ENCODE measurements around the gene DLGAP4.

Gene DLGAP4

DNA sequence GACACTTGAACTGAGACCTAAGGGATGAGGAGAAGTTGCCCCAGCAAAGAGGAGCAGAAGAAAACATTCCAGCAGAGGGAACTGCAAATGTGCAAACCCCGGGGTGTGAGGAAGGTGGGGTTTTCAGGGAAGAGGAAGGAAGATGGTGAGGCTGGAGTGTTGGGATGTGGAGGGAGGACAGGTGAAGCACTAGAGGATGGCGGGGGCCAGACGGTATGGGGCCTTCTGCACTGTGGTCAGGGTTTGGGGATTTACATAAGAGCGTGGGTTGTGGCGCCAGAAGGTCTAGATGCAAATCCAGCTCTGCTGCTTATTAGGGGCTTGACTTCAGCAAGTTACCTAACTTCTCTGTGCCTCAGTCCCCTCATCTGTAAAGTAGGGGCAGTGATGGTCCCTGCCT lies 16.0 kb downstream of the DLGAP4 start:
- TF ChIP-seq, protein P1, sequence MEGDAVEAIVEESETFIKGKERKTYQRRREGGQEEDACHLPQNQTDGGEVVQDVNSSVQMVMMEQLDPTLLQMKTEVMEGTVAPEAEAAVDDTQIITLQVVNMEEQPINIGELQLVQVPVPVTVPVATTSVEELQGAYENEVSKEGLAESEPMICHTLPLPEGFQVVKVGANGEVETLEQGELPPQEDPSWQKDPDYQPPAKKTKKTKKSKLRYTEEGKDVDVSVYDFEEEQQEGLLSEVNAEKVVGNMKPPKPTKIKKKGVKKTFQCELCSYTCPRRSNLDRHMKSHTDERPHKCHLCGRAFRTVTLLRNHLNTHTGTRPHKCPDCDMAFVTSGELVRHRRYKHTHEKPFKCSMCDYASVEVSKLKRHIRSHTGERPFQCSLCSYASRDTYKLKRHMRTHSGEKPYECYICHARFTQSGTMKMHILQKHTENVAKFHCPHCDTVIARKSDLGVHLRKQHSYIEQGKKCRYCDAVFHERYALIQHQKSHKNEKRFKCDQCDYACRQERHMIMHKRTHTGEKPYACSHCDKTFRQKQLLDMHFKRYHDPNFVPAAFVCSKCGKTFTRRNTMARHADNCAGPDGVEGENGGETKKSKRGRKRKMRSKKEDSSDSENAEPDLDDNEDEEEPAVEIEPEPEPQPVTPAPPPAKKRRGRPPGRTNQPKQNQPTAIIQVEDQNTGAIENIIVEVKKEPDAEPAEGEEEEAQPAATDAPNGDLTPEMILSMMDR (IDR thresholded peaks at IDR 0.05; ENCODE audit: low read depth, low read length), result no peak
- H3K4me3 ChIP-seq (ENCODE audit: low read depth, low read length), result no peak overlapping the region

GRCh38 chr20:36330091-36330490 lies 24.0 kb downstream of the DLGAP4 start:
- TF ChIP-seq, protein P1 (IDR thresholded peaks at IDR 0.05; ENCODE audit: low read depth, low read length), result no peak
- H3K4me3 ChIP-seq (ENCODE audit: low read depth, low read length), result no peak overlapping the region

- TF ChIP-seq, protein P1 (IDR thresholded peaks at IDR 0.05; ENCODE audit: low read depth, low read length), result no peak
- H3K4me3 ChIP-seq (ENCODE audit: low read depth, low read length), result no peak overlapping the region
Measured at GRCh38 chr20:36331209-36331608, 25.1 kb downstream of the DLGAP4 start.

DNA sequence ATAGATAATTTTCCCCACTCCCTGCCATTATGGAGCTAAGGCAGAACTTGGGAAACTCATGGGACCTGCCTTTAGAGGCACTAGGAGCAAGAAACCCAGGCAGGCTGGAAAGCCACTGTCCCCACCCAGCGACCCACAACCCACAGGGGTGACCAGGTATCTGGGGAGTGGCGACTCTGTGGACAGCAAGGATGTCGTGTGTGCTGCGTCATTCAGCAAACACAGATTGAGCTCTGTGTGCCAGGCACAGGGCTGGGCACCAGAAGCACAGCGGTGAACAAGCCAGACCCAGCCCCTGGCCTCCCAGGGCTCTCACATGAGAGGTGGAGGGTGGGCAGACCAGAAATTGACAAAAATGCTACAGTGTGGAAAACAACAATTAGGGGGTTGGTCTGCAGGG lies 27.7 kb downstream of the DLGAP4 start:
- TF ChIP-seq, protein P1 (IDR thresholded peaks at IDR 0.05; ENCODE audit: low read depth, low read length), result no peak
- H3K4me3 ChIP-seq (ENCODE audit: low read depth, low read length), result no peak overlapping the region

- TF ChIP-seq, protein P1 (IDR thresholded peaks at IDR 0.05; ENCODE audit: low read depth, low read length), result no peak
- no peak overlapping the region for H3K4me3 ChIP-seq (ENCODE audit: low read depth, low read length)
Measured at GRCh38 chr20:36334281-36335205, 28.4 kb downstream of the DLGAP4 start.

DNA sequence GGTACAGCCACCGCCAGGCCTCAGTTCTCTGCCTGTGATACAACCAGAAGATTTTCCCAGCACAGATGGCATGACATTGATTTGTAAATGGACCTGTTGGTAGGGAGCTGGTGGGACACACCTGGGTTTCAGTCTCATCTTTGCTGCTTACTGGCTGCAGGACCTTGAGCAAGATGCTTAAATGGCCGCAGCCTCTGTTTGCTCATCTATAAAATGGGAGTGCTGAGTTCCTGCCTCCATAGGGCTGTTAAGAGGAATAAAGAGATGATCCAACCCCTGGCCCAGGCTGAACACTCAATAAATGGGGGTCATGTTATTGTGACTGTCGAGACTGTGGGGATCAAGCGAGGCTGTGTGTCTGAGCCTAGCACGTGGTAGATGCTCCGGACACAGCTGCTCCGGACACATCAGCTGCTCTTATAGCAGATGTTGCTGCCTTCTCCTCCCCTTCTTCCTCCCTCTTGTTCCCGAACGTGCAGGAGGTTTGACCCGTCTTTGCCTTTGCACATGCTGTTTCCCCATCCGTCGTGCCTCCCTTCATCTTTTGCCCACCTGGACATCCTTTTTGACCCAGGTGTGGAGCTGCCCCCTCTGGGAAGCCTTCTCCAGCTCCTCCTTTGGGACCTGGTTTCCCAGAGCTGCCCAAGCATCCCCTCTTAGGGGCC lies 29.2 kb downstream of the DLGAP4 start:
- TF ChIP-seq, protein P1 (IDR thresholded peaks at IDR 0.05; ENCODE audit: low read depth, low read length), result no peak
- H3K4me3 ChIP-seq (ENCODE audit: low read depth, low read length), result no peak overlapping the region

GRCh38 chr20:36336204-36336603 lies 30.1 kb downstream of the DLGAP4 start:
- H3K4me3 ChIP-seq (ENCODE audit: low read depth, low read length), result no peak overlapping the region
- TF ChIP-seq, protein P1 (IDR thresholded peaks at IDR 0.05; ENCODE audit: low read depth, low read length), result no peak

Data from WI38 (cell line).